ENCODE data around the gene AGER. TPM values are rescaled to one million over a fixed set of nuclear protein-coding genes. Genes with fewer than 3 reads are reported as not detected.

AGER gene
- total and polyA plus RNA-seq, 9 of the 15 experiments (the other 6 are each of a cell fraction or from before 2014, with no cell fraction given) = 1.2 to 11.5 (median 4.1) TPM

DNA sequence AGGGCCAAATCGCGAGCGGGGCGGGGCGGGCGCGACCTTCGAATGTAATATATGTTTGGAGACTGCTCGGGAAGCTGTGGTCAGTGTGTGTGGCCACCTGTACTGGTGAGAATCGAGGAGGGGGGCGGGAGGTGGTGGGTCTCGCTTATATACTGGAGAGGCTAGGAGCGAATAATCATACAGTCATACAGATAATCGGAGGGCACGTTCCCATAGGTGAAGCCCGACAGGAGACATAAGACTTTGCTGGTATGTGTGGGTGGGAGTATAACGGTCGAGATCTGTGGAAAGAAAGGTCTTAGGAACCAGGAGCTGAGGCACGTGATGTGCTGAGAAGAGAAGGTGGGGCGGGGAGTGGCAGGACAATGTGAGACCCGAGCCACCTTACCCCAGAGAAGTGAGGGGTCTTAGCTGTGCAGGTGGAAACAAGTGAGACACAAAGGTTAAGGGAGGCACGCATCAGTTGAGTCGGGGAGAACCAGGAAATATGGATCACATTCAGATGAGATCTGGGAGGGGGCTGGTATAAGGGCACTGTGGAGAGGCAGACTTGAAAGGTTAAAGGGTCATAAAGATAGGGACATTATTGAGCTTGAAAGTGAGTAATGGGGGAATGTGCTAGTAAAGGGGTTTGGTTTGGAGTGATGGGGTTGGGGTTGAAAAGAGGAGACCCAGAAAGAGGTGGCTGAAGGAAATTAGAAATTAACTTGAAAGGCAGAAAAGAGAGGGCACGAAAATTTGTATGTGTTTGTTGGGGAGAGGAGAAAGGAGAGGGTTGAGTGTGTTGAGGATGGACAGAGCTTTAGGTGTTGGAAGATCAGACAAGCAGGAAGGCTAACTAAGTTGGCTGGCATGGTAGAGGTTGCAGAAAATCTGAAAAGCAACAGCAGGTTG, 5.3 kb downstream of the AGER start (continued):
- TF ChIP-seq ZNF740 (CRISPR knock-in tag; IDR thresholded peaks at IDR 0.05) (peak; percentile 19; the same call in 1 of the 2 replicates), ZNF740 (tag; IDR thresholded peaks at IDR 0.05) (no peak), USF1 (CRISPR knock-in tag; IDR thresholded peaks at IDR 0.05) (peak; percentile 86), CBX1 (IDR thresholded peaks at IDR 0.05; ENCODE audit: low read depth) (no peak), NONO (IDR thresholded peaks at IDR 0.05; ENCODE audit: low read depth in 2 of 2, low read length in 1 of 2) (0 out of 4 replicates have a peak, but pooled peaks of 1 of the 2 experiments have one; percentile 18), TFE3 (CRISPR knock-in tag; IDR thresholded peaks at IDR 0.05) (peak; percentile 64), KAT2B (IDR thresholded peaks at IDR 0.05; ENCODE audit: low read depth, low read length) (no peak), SLC30A9 (CRISPR knock-in tag; IDR thresholded peaks at IDR 0.05) (no peak), ZNF589 (CRISPR knock-in tag; IDR thresholded peaks at IDR 0.05; ENCODE audit: low read depth) (peak; percentile 24; the same call in 1 of the 2 replicates), CREM (IDR thresholded peaks at IDR 0.05; ENCODE audit: low read depth) (no peak), CEBPB (tag; IDR thresholded peaks at IDR 0.05) (no peak), ZNF263 (CRISPR knock-in tag; IDR thresholded peaks at IDR 0.05; ENCODE audit: borderline replicate concordance) (0 out of 2 replicates have a peak, but pooled peaks have one; percentile 12), HDAC2 (IDR thresholded peaks at IDR 0.05) (peak; percentile 54; the same call in 1 of the 2 replicates), ATF2 (CRISPR knock-in tag; IDR thresholded peaks at IDR 0.05) (no peak), BHLHE40 (IDR thresholded peaks at IDR 0.05; ENCODE audit: low read length) (peak; percentile 87), MYBL2 (IDR thresholded peaks at IDR 0.05; ENCODE audit: low read depth) (peak; percentile 60; the same call in 1 of the 2 replicates), MYBL2 (CRISPR knock-in tag; IDR thresholded peaks at IDR 0.05; ENCODE audit: borderline replicate concordance) (no peak), ETS1 (conservative IDR thresholded peaks at IDR 0.05; ENCODE audit: control insufficient read depth, low read depth, low read length) (no peak), TAF1 (IDR thresholded peaks at IDR 0.05; ENCODE audit: control insufficient read depth, extremely low read depth, insufficient read depth, low read length, severe bottlenecking) (peak; percentile 2), PHB2 (IDR thresholded peaks at IDR 0.05; ENCODE audit: low read depth) (0 out of 2 replicates have a peak, but pooled peaks have one; percentile 20), ZNF197 (CRISPR knock-in tag; IDR thresholded peaks at IDR 0.05; ENCODE audit: low read depth) (0 out of 2 replicates have a peak, but pooled peaks have one; percentile 37)
